GM18520 (cell line): Measurements from ENCODE around the gene EXOC4.
"Not testable (repeated sequence)": the region's sequence is repeated elsewhere in the genome, so short reads cannot be mapped to it uniquely, and the experiment has no call there.

Experiments used
- ATAC-seq: cut with Tn5 transposase; IDR thresholded peaks from one replicate; pipeline ENCODE4 v1.9.1; 2021; ENCODE audit not compliant: unreplicated experiment

The EXOC4 gene

GRCh38 chr7:133252858-133253518 is at the start of gene EXOC4:
EXOC4 (plus strand) TSS chr7:133253078.
- ATAC-seq: peak; percentile 98

- ATAC-seq: no peak
Measured at GRCh38 chr7:133203490-133203889, 49.4 kb upstream of the EXOC4 start.

GRCh38 chr7:133207687-133208086 is 45.2 kb upstream of the EXOC4 start:
- ATAC-seq: no peak

- ATAC-seq: not testable (repeated sequence)
Measured at GRCh38 chr7:133210817-133211216, 42.1 kb upstream of the EXOC4 start.

- ATAC-seq: not testable (repeated sequence)
Measured at GRCh38 chr7:133213772-133214171, 39.1 kb upstream of the EXOC4 start.

GRCh38 chr7:133217773-133218172 is 35.1 kb upstream of the EXOC4 start:
- no peak for ATAC-seq

GRCh38 chr7:133230591-133231194 is 22.2 kb upstream of the EXOC4 start:
- ATAC-seq: no peak

- ATAC-seq: no peak
Measured at GRCh38 chr7:133233142-133233541, 19.7 kb upstream of the EXOC4 start.

- no peak for ATAC-seq
Measured at GRCh38 chr7:133234961-133235875, 17.7 kb upstream of the EXOC4 start.

GRCh38 chr7:133237545-133237944 is 15.3 kb upstream of the EXOC4 start:
- ATAC-seq: no peak

GRCh38 chr7:133240302-133240701 is 12.6 kb upstream of the EXOC4 start:
- no peak for ATAC-seq

GRCh38 chr7:133246558-133246957 is 6.3 kb upstream of the EXOC4 start:
- ATAC-seq: no peak

GRCh38 chr7:133248901-133249300 is 4.0 kb upstream of the EXOC4 start:
- ATAC-seq: no peak

GRCh38 chr7:133252506-133252857 is 396 bp upstream of the EXOC4 start:
- no peak for ATAC-seq

GRCh38 chr7:133253519-133253875 is 619 bp downstream of the EXOC4 start:
- no peak for ATAC-seq

- ATAC-seq: no peak
Measured at GRCh38 chr7:133255486-133255885, 2.6 kb downstream of the EXOC4 start.

- ATAC-seq: no peak
Measured at GRCh38 chr7:133258174-133258573, 5.3 kb downstream of the EXOC4 start.

- ATAC-seq: no peak
Measured at GRCh38 chr7:133265821-133266220, 12.9 kb downstream of the EXOC4 start.

GRCh38 chr7:133268355-133268754 is 15.5 kb downstream of the EXOC4 start:
- ATAC-seq: no peak

GRCh38 chr7:133272336-133272735 is 19.5 kb downstream of the EXOC4 start:
- no peak for ATAC-seq

- ATAC-seq: no peak
Measured at GRCh38 chr7:133273227-133273626, 20.3 kb downstream of the EXOC4 start.

- no peak for ATAC-seq
Measured at GRCh38 chr7:133274265-133274664, 21.4 kb downstream of the EXOC4 start.
